ENCODE measurements around the gene PLCL1. TPM values are rescaled to one million over a fixed set of nuclear protein-coding genes. Genes with fewer than 3 reads are reported as not detected.

Gene PLCL1
- total RNA-seq, 4 donors from 2014 or later: 6.6 to 10.0 (median 7.9) TPM

DNA sequence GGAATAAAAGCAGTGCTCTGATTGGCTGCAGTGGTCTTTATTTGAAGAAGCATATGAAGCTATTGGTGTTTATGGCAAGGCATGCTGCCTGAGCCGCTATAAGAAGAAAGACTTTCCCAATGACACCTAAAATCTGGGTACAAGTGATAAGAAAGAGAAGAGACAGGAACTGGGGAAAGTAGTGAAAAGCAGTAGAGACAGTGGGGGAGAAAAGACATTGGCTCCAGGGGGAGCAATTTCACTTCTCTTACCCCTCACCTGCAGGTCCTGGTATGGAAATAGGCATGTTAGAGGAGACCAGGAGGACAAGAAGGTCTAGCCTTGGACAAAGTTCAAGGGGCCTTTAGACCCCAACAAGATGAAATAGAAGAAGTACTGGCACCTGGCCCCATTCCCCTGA is 47.1 kb downstream of the PLCL1 start:
- 83 to 94% methylated on average over 1 of the region's 1 CpG for WGBS, 2 donors
- DNase-seq (ENCODE audit: low spot score in 2 of 2): no peak
- Histone ChIP-seq H3K36me3 (no peaks in the 10 kb centered on the region), H3K4me1 (peaks cover 0 to 16% (median 0%) of the 10 kb centered on the region in 4 donors), H3K27me3 (no peaks in the 10 kb centered on the region), H3K4me3 (no peak overlapping the region), H3K9me3 (no peaks in the 10 kb centered on the region), H3K27ac (no peak overlapping the region)
- TF ChIP-seq POLR2A (IDR thresholded peaks at IDR 0.05) (no peak), CTCF (IDR thresholded peaks at IDR 0.05) (no peak), EP300 (IDR thresholded peaks at IDR 0.05) (no peak)

GRCh38 chr2:197852108-197852507 is 47.7 kb downstream of the PLCL1 start:
- TF ChIP-seq EP300 (IDR thresholded peaks at IDR 0.05) (no peak), CTCF (IDR thresholded peaks at IDR 0.05) (no peak), POLR2A (IDR thresholded peaks at IDR 0.05) (no peak)
- no peak for DNase-seq (ENCODE audit: low spot score in 2 of 2)
- peaks cover 0 to 9% (median 0%) of the 10 kb centered on the region in 4 donors for H3K4me1 ChIP-seq
- no peaks in the 10 kb centered on the region for H3K27me3 ChIP-seq
- no peaks in the 10 kb centered on the region for H3K9me3 ChIP-seq
- H3K36me3 ChIP-seq: no peaks in the 10 kb centered on the region
- H3K4me3 ChIP-seq: no peak overlapping the region
- no peak overlapping the region for H3K27ac ChIP-seq
- 46 to 55% methylated on average over 2 of the region's 2 CpGs for WGBS, 2 donors

GRCh38 chr2:197853549-197853948 is 49.2 kb downstream of the PLCL1 start:
- Histone ChIP-seq H3K27ac (no peak overlapping the region), H3K36me3 (no peaks in the 10 kb centered on the region), H3K27me3 (no peaks in the 10 kb centered on the region), H3K4me1 (no peaks in the 10 kb centered on the region), H3K4me3 (no peak overlapping the region), H3K9me3 (peaks cover 0 to 7% (median 0%) of the 10 kb centered on the region in 4 donors)
- TF ChIP-seq CTCF (IDR thresholded peaks at IDR 0.05) (no peak), EP300 (IDR thresholded peaks at IDR 0.05) (no peak), POLR2A (IDR thresholded peaks at IDR 0.05) (no peak)
- no peak for DNase-seq (ENCODE audit: low spot score in 2 of 2)
- 34 to 56% methylated on average over 1 of the region's 1 CpG for WGBS, 2 donors

DNA sequence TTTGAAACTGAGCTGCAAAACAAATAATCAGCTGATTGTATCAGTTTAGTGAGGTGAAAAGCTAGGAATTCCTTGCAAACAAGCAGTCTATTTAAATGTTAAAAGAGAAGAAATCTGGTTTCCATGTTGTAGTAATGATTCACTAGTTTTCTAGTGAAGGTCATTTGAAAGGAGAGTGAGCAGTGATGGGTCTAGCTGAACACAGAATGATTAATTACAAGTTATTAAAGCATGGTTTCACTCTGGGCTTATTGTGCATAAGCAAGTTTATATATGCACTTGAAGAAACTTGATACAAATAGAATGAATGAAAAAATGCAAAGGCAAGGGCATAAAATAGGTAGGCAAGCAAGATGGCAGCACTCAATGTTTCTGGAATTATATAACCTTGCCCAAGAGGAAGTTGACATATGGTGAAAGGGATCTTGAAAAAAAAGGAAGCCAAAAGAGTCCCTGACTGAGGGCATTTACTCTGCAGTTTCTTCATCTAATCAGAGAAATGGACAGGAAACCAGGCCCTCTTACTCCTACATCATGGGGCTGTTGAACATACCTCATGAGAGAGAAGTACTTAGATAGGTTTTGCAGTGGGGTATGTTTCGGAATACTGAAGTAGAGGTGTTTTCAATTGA is 53.2 kb downstream of the PLCL1 start:
- no peak overlapping the region for H3K4me3 ChIP-seq
- TF ChIP-seq POLR2A (IDR thresholded peaks at IDR 0.05): no peak
- no peak for TF ChIP-seq EP300 (IDR thresholded peaks at IDR 0.05)
- TF ChIP-seq CTCF (IDR thresholded peaks at IDR 0.05): no peak
- no peak overlapping the region for H3K27ac ChIP-seq
- no peak for DNase-seq (ENCODE audit: low spot score in 2 of 2)
- no peaks in the 10 kb centered on the region for H3K36me3 ChIP-seq
- H3K9me3 ChIP-seq: peaks cover 0 to 12% (median 0%) of the 10 kb centered on the region in 4 donors
- H3K4me1 ChIP-seq: no peaks in the 10 kb centered on the region
- no peaks in the 10 kb centered on the region for H3K27me3 ChIP-seq
- 94 to 96% methylated on average over 1 of the region's 1 CpG for WGBS, 2 donors

DNA sequence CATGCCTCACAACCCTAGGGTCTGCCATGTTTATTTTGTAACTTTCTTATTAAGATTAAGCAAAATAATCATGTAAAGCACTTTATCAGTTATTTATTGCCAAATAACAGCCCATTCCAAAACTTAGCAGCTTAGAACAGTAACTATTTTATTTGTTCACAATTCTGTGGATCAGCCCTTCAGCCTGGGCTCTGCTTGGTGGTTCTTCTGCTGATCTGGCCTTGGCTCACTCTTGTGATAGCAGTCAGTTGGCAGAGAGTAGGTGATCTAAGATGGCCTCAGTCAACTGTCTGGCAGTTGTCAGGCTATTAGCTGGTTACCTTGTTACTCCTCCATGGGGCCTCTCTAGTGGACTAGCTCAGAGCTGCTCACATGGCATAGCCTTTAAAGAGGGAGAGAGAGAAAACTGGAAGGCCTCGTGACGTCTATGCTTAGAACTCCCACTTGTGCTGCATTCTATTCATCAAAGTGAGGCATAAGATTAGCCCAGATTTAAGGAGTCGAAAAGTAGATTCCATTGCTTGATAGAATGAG is 54.3 kb downstream of the PLCL1 start:
- H3K36me3 ChIP-seq: no peaks in the 10 kb centered on the region
- no peak overlapping the region for H3K4me3 ChIP-seq
- H3K9me3 ChIP-seq: peaks cover 0 to 12% (median 0%) of the 10 kb centered on the region in 4 donors
- H3K4me1 ChIP-seq: no peaks in the 10 kb centered on the region
- H3K27ac ChIP-seq: no peak overlapping the region
- 56 to 81% methylated on average over 3 of the region's 3 CpGs for WGBS, 2 donors
- H3K27me3 ChIP-seq: no peaks in the 10 kb centered on the region
- TF ChIP-seq CTCF (IDR thresholded peaks at IDR 0.05) (no peak), EP300 (IDR thresholded peaks at IDR 0.05) (no peak)
- no peak for DNase-seq (ENCODE audit: low spot score in 2 of 2)
